OCI-LY7 (cell line): Measurements from ENCODE around the gene GPR142.

Experiments
- CTCF ChIP-seq: fragments of 200-600 bp; sonication (generic); conservative IDR thresholded peaks from 2 replicates; pipeline ENCODE4 v1.5.1; 2014; ENCODE audit warnings: mild to moderate bottlenecking, antibody characterized with exemption, low read length, moderate library complexity, mixed read lengths
- EZH2phosphoT487 ChIP-seq: fragments of 200-600 bp; sonication (generic); IDR thresholded peaks from 2 replicates; pipeline ENCODE4 v1.6.1; 2018; ENCODE audit warnings: low read depth, borderline replicate concordance, mild to moderate bottlenecking, mixed run types, antibody characterized with exemption, low read length, moderate library complexity, mixed read lengths

- TF ChIP-seq CTCF, result no peak
- TF ChIP-seq EZH2phosphoT487, result no peak
Observed at GRCh38 chr17:74336307-74336706, 31.0 kb upstream of the GPR142 start.
